HL-60 (cell line): ENCODE data around the gene TMEM120B.

ENCODE experiments used
- GABPA ChIP-seq: IDR thresholded peaks from 2 replicates; pipeline ENCODE4 v1.6.1; 2012; ENCODE audit warnings: low read depth
- TF ChIP-seq, protein P1 (sequence below): IDR thresholded peaks from one replicate; pipeline ENCODE4 v1.5.1; 2011; ENCODE audit warnings: low read length, control low read depth, inconsistent platforms; ENCODE audit not compliant: insufficient read depth
- TF ChIP-seq, protein P2 (sequence below): IDR thresholded peaks from 2 replicates; pipeline ENCODE4 v1.6.1; 2012; ENCODE audit warnings: low read depth; ENCODE audit not compliant: insufficient replicate concordance

DNA sequence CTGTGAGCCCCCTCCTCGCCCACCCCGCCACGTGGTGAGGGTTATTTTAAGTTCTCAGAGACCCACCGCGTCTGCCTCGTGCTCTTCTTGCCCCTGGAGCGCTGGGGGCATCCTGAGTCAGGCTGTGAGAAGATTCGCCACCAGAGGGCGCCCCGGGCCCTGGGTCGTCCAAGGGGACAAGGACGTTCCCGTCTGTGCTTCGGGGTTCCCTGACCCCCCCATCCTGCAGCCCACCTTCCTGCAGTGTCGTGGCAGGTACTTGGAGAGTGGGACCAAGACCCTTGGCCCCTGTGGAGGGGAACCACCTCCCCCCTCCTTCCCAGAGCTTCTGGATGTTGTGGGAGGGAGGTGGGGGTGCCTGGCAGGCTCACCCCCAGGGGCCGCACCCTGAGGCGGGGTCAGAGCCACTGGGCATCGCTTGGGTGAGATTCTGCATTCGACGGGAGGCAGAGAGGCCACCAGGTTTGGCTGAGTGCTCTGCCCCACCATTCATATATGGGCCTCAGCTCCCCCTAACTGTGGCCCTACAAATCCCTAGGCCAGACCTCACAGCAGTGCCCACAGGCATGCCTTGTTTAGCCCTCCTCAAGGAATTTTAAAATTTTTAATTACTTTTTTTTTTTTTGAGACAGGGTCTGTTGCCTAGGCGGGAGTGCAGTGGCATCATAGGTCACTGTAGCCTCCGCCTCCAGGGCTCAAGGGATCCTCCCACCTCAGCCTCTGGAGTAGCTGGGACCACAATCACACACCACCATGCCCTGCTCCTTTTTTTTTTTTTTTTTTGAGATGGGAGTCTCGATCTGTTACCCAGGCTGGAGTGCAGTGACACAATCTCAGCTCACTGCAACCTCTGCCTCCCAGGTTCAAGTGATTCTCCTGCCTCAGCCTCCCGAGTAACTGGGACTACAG is 63.9 kb downstream of the TMEM120B start:
- TF ChIP-seq, protein P1, sequence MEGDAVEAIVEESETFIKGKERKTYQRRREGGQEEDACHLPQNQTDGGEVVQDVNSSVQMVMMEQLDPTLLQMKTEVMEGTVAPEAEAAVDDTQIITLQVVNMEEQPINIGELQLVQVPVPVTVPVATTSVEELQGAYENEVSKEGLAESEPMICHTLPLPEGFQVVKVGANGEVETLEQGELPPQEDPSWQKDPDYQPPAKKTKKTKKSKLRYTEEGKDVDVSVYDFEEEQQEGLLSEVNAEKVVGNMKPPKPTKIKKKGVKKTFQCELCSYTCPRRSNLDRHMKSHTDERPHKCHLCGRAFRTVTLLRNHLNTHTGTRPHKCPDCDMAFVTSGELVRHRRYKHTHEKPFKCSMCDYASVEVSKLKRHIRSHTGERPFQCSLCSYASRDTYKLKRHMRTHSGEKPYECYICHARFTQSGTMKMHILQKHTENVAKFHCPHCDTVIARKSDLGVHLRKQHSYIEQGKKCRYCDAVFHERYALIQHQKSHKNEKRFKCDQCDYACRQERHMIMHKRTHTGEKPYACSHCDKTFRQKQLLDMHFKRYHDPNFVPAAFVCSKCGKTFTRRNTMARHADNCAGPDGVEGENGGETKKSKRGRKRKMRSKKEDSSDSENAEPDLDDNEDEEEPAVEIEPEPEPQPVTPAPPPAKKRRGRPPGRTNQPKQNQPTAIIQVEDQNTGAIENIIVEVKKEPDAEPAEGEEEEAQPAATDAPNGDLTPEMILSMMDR: peak; percentile 69
- TF ChIP-seq, protein P2, sequence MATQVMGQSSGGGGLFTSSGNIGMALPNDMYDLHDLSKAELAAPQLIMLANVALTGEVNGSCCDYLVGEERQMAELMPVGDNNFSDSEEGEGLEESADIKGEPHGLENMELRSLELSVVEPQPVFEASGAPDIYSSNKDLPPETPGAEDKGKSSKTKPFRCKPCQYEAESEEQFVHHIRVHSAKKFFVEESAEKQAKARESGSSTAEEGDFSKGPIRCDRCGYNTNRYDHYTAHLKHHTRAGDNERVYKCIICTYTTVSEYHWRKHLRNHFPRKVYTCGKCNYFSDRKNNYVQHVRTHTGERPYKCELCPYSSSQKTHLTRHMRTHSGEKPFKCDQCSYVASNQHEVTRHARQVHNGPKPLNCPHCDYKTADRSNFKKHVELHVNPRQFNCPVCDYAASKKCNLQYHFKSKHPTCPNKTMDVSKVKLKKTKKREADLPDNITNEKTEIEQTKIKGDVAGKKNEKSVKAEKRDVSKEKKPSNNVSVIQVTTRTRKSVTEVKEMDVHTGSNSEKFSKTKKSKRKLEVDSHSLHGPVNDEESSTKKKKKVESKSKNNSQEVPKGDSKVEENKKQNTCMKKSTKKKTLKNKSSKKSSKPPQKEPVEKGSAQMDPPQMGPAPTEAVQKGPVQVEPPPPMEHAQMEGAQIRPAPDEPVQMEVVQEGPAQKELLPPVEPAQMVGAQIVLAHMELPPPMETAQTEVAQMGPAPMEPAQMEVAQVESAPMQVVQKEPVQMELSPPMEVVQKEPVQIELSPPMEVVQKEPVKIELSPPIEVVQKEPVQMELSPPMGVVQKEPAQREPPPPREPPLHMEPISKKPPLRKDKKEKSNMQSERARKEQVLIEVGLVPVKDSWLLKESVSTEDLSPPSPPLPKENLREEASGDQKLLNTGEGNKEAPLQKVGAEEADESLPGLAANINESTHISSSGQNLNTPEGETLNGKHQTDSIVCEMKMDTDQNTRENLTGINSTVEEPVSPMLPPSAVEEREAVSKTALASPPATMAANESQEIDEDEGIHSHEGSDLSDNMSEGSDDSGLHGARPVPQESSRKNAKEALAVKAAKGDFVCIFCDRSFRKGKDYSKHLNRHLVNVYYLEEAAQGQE: no peak
- TF ChIP-seq GABPA: no peak
